ENCODE results near the gene CCDC107.
A peak's percentile ranks its signal among the peaks of the same experiment; 100 is the strongest.

Gene CCDC107

GRCh38 chr9:35686222-35687203 lies 28.4 kb downstream of the CCDC107 start:
- no peak for DNase-seq

GRCh38 chr9:35687306-35687705 lies 29.2 kb downstream of the CCDC107 start:
- DNase-seq = no peak

- no peak for DNase-seq
Observed at GRCh38 chr9:35687972-35688557, 30.0 kb downstream of the CCDC107 start.

- DNase-seq = no peak
Observed at GRCh38 chr9:35688558-35689541, 30.8 kb downstream of the CCDC107 start.

- DNase-seq = no peak
Observed at GRCh38 chr9:35689542-35690293, 31.6 kb downstream of the CCDC107 start, which contains the start of gene TPM2. TSS of gene TPM2 (minus strand) at chr9:35689925. CDS start at chr9:35689817, 108 bp downstream.

- no peak for DNase-seq
Observed at GRCh38 chr9:35690294-35690613, 32.2 kb downstream of the CCDC107 start.

- peak; percentile 42 for DNase-seq
Observed at GRCh38 chr9:35690614-35691333, 32.7 kb downstream of the CCDC107 start.

- peak; percentile 33 for DNase-seq
Observed at GRCh38 chr9:35691334-35691650, 33.2 kb downstream of the CCDC107 start.

GRCh38 chr9:35691757-35692301 lies 33.7 kb downstream of the CCDC107 start:
- DNase-seq = no peak

GRCh38 chr9:35695943-35696401 lies 37.9 kb downstream of the CCDC107 start:
- no peak for DNase-seq

GRCh38 chr9:35696520-35697215 lies 38.6 kb downstream of the CCDC107 start:
- DNase-seq = no peak

- DNase-seq = no peak
Observed at GRCh38 chr9:35697486-35697885, 39.4 kb downstream of the CCDC107 start.

GRCh38 chr9:35698231-35698630 lies 40.1 kb downstream of the CCDC107 start:
- DNase-seq = no peak

- DNase-seq = no peak
Observed at GRCh38 chr9:35700031-35700430, 41.9 kb downstream of the CCDC107 start.

GRCh38 chr9:35700942-35701341 lies 42.9 kb downstream of the CCDC107 start:
- no peak for DNase-seq

GRCh38 chr9:35702696-35703095 lies 44.6 kb downstream of the CCDC107 start:
- DNase-seq = no peak

- no peak for DNase-seq
Observed at GRCh38 chr9:35703906-35704672, 46.0 kb downstream of the CCDC107 start.

- DNase-seq = no peak
Observed at GRCh38 chr9:35705372-35705771, 47.3 kb downstream of the CCDC107 start.

GRCh38 chr9:35705836-35706430 lies 47.8 kb downstream of the CCDC107 start:
- DNase-seq = no peak
